K562 (cell line): Measurements from ENCODE around the gene MBD6. TPM values are rescaled to one million over a fixed set of nuclear protein-coding genes. Genes with fewer than 3 reads are reported as not detected.

ENCODE experiments used
- BACH1 ChIP-seq: fragments of 200-800 bp; sonication (Bioruptor generic); IDR thresholded peaks from 2 replicates; pipeline ENCODE4 v1.6.1; 2016; ENCODE audit warnings: missing genetic modification characterization, missing compliant biosample characterization
- COPS2 ChIP-seq: fragments of 450-650 bp; conservative IDR thresholded peaks from 2 replicates; pipeline ENCODE4 v1.6.1; 2016; ENCODE audit warnings: mild to moderate bottlenecking, moderate library complexity
- CXXC5 ChIP-seq: fragments of 250-450 bp; sonication (Bioruptor Pico); IDR thresholded peaks from 2 replicates; pipeline ENCODE4 v1.8.0; 2022; ENCODE audit warnings: inconsistent platforms, mild to moderate bottlenecking, moderate library complexity
- EP400 ChIP-seq: fragments of 450-650 bp; IDR thresholded peaks from 2 replicates; pipeline ENCODE4 v1.6.1; 2017; ENCODE audit warnings: antibody characterized with exemption, mild to moderate bottlenecking, moderate library complexity
- EWSR1 ChIP-seq: fragments of 450-650 bp; IDR thresholded peaks from 2 replicates; pipeline ENCODE4 v1.6.1; 2018; ENCODE audit warnings: borderline replicate concordance, mild to moderate bottlenecking, low read depth, moderate library complexity; ENCODE audit not compliant: partially characterized antibody
- HEY1 ChIP-seq: fragments of 250-450 bp; sonication (Bioruptor Pico); IDR thresholded peaks from 2 replicates; pipeline ENCODE4 v1.5.0; 2020; ENCODE audit warnings: mild to moderate bottlenecking, moderate library complexity, borderline replicate concordance
- HNRNPUL1 ChIP-seq: fragments of 200-400 bp; formaldehyde crosslinking; IDR thresholded peaks from 2 replicates; pipeline ENCODE4 v1.6.1; 2017; ENCODE audit warnings: low read length
- IRF2 ChIP-seq: sonication (generic); formaldehyde crosslinking; IDR thresholded peaks from 2 replicates; pipeline ENCODE4 v1.8.1; 2022; ENCODE audit warnings: mild to moderate bottlenecking, missing genetic modification reagents
- MEF2D ChIP-seq: conservative IDR thresholded peaks from 2 replicates; pipeline ENCODE4 v1.6.1; 2016; ENCODE audit warnings: low read depth, missing genetic modification characterization, missing compliant biosample characterization
- SIN3A ChIP-seq, 2 experiments: fragments of 150-350 bp in 1 of 2; IDR thresholded peaks; 2 replicates each; pipeline ENCODE4 v1.6.1; 2011 to 2016; ENCODE audit warnings: borderline replicate concordance in 2 of 2, low read depth in 2 of 2, low read length in 2 of 2, mild to moderate bottlenecking in 2 of 2, moderate library complexity in 2 of 2; ENCODE audit not compliant: control insufficient read depth in 1 of 2
- SOX6 ChIP-seq: fragments of 450-650 bp; IDR thresholded peaks from 2 replicates; pipeline ENCODE4 v1.6.1; 2014; ENCODE audit warnings: mild to moderate bottlenecking
- SPI1 ChIP-seq: IDR thresholded peaks from 2 replicates; pipeline ENCODE4 v1.6.1; 2011; ENCODE audit warnings: low read depth, low read length, control low read depth, borderline replicate concordance
- TAF7 ChIP-seq: fragments of 450-650 bp; IDR thresholded peaks from 2 replicates; pipeline ENCODE4 v1.6.1; 2016; ENCODE audit warnings: missing genetic modification characterization, missing compliant biosample characterization
- TCF3 ChIP-seq: sonication (generic); formaldehyde crosslinking; IDR thresholded peaks from 2 replicates; pipeline ENCODE4 v1.4.0; 2020; ENCODE audit warnings: mild to moderate bottlenecking, missing genetic modification reagents
- XRCC5 ChIP-seq: fragments of 200-400 bp; formaldehyde crosslinking; IDR thresholded peaks from 2 replicates; pipeline ENCODE4 v1.6.1; 2017; ENCODE audit warnings: low read depth, mild to moderate bottlenecking, low read length
- ZBTB43 ChIP-seq: sonication (generic); formaldehyde crosslinking; IDR thresholded peaks from 2 replicates; pipeline ENCODE4 v1.8.0; 2023; ENCODE audit warnings: mild to moderate bottlenecking, missing genetic modification reagents
- ZKSCAN3 ChIP-seq: fragments of 250-450 bp; sonication (Bioruptor Pico); IDR thresholded peaks from 2 replicates; pipeline ENCODE4 v1.4.0; 2020
- ZNF165 ChIP-seq: fragments of 250-450 bp; sonication (Bioruptor Pico); IDR thresholded peaks from 2 replicates; pipeline ENCODE4 v1.4.0; 2020; ENCODE audit warnings: borderline replicate concordance
- ZNF311 ChIP-seq: fragments of 250-450 bp; sonication (Bioruptor Pico); IDR thresholded peaks from 2 replicates; pipeline ENCODE4 v1.4.0; 2020; ENCODE audit warnings: mild to moderate bottlenecking, moderate library complexity
- ZNF395 ChIP-seq: fragments of 200-800 bp; sonication (Bioruptor generic); IDR thresholded peaks from 2 replicates; pipeline ENCODE4 v1.6.1; 2017; ENCODE audit warnings: missing genetic modification characterization, missing compliant biosample characterization
- ZNF57 ChIP-seq: fragments of 450-650 bp; formaldehyde crosslinking; IDR thresholded peaks from 2 replicates; pipeline ENCODE4 v1.4.0; 2020; ENCODE audit warnings: mild to moderate bottlenecking, moderate library complexity
- ZNF584 ChIP-seq: fragments of 200-800 bp; sonication (Bioruptor generic); IDR thresholded peaks from 2 replicates; pipeline ENCODE4 v1.6.1; 2016; ENCODE audit warnings: low read depth, mild to moderate bottlenecking, missing genetic modification characterization, missing compliant biosample characterization
- polyA plus RNA-seq, 8 experiments: library from polyadenylated mRNA; depleted of rRNA in 4 of 8; stranded (reverse) in 5 of 8; unstranded in 3 of 8; fragments of >200 nt; fragmentation: Nextera tagmentation in 2 of 8; fragmentation: Illumina TruSeq in 1 of 8; extraction: Ambion mirVana in 2 of 8; extraction: Trizol in 1 of 8; gene quantifications; 2 replicates each; pipeline versions ENCODE4 v1.2.1 to v1.2.3, GENCODE V29; 2011 to 2014; ENCODE audit warnings: inconsistent platforms in 1 of 8, missing spikeins in 1 of 8
- total RNA-seq, 7 experiments: library from RNA; depleted of rRNA in 6 of 7; stranded (reverse); fragments of >200 nt in 6 of 7; fragmentation: Illumina TruSeq in 2 of 7; extraction: Trizol in 2 of 7; gene quantifications; 2 replicates each; pipeline versions ENCODE4 v1.2.1 to v1.2.3, GENCODE V29; 2011 to 2021; ENCODE audit warnings: low replicate concordance in 1 of 7
- TF ChIP-seq, protein P1 (sequence below): fragments of 450-650 bp; IDR thresholded peaks from 2 replicates; pipeline ENCODE4 v1.6.1; 2016; ENCODE audit warnings: mild to moderate bottlenecking
- TF ChIP-seq, protein P2 (sequence below): sonication (generic); formaldehyde crosslinking; IDR thresholded peaks from 2 replicates; pipeline ENCODE4 v1.8.0; 2022; ENCODE audit warnings: missing genetic modification reagents, mild to moderate bottlenecking, borderline replicate concordance

The MBD6 gene
- total and polyA plus RNA-seq, 9 of the 15 experiments (the other 6 are each of a cell fraction or from before 2014, with no cell fraction given) = 2.0 to 54.8 (median 3.8) TPM

DNA sequence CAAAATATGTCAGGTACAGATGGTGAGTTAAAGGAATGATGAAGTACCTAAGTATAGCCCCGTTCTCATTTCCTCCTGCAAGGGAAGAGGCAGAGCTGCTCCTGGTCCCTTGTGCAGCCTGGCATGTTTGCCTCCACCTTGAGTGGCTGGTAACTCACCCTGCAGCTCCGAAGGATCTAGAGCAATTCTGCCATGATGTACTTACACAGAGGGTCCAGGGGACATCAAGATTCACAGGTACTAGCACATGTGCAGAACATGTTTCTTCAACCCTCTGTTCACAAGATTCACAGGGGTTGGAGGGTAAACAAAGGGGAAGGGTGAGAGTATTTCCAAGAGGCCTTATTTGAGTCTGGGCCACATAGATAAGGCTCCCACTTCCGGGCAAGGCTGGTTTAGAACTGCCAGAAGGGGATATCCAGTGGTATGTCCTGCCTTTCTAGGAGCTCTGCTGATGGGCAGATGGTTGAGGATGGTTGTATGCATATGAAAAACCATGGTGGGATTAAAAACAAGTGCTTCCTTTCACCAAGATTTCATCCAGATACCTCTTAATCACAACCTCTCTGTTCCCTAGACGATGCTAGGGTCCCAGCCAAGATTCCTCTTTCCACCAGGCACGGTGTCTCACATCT lies 16.6 kb downstream of the MBD6 start (continued):
- TF ChIP-seq HEY1 = no peak
- peak; percentile 88 for TF ChIP-seq SOX6
- TF ChIP-seq TCF3 = peak; percentile 97
- TF ChIP-seq ZKSCAN3 (CRISPR knock-in tag) = no peak
- TF ChIP-seq COPS2 = no peak
- no peak for TF ChIP-seq IRF2 (CRISPR knock-in tag)
- no peak for TF ChIP-seq HNRNPUL1
- TF ChIP-seq CXXC5 (CRISPR knock-in tag) = peak; percentile 59
- TF ChIP-seq, protein P1, sequence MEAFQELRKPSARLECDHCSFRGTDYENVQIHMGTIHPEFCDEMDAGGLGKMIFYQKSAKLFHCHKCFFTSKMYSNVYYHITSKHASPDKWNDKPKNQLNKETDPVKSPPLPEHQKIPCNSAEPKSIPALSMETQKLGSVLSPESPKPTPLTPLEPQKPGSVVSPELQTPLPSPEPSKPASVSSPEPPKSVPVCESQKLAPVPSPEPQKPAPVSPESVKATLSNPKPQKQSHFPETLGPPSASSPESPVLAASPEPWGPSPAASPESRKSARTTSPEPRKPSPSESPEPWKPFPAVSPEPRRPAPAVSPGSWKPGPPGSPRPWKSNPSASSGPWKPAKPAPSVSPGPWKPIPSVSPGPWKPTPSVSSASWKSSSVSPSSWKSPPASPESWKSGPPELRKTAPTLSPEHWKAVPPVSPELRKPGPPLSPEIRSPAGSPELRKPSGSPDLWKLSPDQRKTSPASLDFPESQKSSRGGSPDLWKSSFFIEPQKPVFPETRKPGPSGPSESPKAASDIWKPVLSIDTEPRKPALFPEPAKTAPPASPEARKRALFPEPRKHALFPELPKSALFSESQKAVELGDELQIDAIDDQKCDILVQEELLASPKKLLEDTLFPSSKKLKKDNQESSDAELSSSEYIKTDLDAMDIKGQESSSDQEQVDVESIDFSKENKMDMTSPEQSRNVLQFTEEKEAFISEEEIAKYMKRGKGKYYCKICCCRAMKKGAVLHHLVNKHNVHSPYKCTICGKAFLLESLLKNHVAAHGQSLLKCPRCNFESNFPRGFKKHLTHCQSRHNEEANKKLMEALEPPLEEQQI = peak; percentile 54; the same call in 1 of the 2 replicates
- no peak for TF ChIP-seq XRCC5
- TF ChIP-seq MEF2D (tag) = peak; percentile 49; the same call in 1 of the 2 replicates
- TF ChIP-seq ZNF395 = no peak; the same call in 1 of the 2 replicates
- no peak for TF ChIP-seq BACH1 (tag)
- no peak for TF ChIP-seq EWSR1
- TF ChIP-seq EP400 = peak; percentile 71
- no peak for TF ChIP-seq ZNF57 (CRISPR knock-in tag)
- TF ChIP-seq ZNF584 (CRISPR knock-in tag) = no peak
- 0 out of 2 replicates have a peak, but pooled peaks have one; percentile 69 for TF ChIP-seq ZNF311 (CRISPR knock-in tag)
- TF ChIP-seq SIN3A (IDR thresholded peaks at IDR 0.05; ENCODE audit: borderline replicate concordance in 2 of 2, control insufficient read depth in 1 of 2, low read depth in 2 of 2, low read length in 2 of 2) = no peak
- TF ChIP-seq, protein P2, sequence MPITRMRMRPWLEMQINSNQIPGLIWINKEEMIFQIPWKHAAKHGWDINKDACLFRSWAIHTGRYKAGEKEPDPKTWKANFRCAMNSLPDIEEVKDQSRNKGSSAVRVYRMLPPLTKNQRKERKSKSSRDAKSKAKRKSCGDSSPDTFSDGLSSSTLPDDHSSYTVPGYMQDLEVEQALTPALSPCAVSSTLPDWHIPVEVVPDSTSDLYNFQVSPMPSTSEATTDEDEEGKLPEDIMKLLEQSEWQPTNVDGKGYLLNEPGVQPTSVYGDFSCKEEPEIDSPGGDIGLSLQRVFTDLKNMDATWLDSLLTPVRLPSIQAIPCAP = no peak
- TF ChIP-seq TAF7 (tag) = no peak
- no peak for TF ChIP-seq ZBTB43 (CRISPR knock-in tag)
- TF ChIP-seq SPI1 = peak; percentile 73
- TF ChIP-seq ZNF165 (CRISPR knock-in tag) = no peak
